ENCODE measurements around the gene PA2G4. TPM values are rescaled to one million over a fixed set of nuclear protein-coding genes. Genes with fewer than 3 reads are reported as not detected.
"Not testable (repeated sequence)": the region's sequence is repeated elsewhere in the genome, so short reads cannot be mapped to it uniquely, and the experiment has no call there.

Gene PA2G4
- total RNA-seq, 2 donors from 2014 or later, result 128 to 161 TPM

DNA sequence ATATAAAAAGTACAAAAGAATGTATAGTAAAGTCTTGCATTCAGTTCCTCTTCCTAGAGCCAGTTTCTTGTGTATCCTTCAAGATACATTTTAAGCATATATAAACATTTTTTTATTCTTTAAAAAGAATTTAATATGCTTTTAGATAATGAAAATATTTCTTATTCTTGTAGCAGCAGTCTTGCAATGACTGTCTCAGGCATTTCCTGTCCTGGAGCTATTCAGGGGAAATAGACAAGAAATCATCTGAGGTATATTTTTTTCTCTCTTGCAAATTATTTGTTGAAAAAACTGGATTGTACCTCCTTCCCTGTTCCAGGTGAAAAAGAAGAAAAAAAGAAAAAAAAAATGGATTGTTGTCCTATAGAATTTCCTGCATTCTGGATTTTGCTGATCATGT, 41.4 kb upstream of the PA2G4 start:
- Histone ChIP-seq H3K36me3 (ENCODE audit: control insufficient read depth, insufficient read depth, low read length) (no peaks in the 10 kb centered on the region), H3K4me3 (ENCODE audit: low read length) (no peak overlapping the region), H3K27me3 (ENCODE audit: control insufficient read depth, insufficient read depth, low read length, poor library complexity, severe bottlenecking) (no peaks in the 10 kb centered on the region), H3K27ac (ENCODE audit: low read depth, low read length) (no peak overlapping the region), H3K9ac (ENCODE audit: extremely low read depth, low read length, poor library complexity, severe bottlenecking) (no peak overlapping the region), H3K4me1 (ENCODE audit: control insufficient read depth, insufficient read depth, low read length) (no peaks in the 10 kb centered on the region), H3K9me3 (ENCODE audit: control insufficient read depth, low read length) (no peaks in the 10 kb centered on the region)
- Mint-ChIP-seq H3K4me3 (no peak overlapping the region), H3K36me3 (ENCODE audit: low read depth) (no peaks in the 10 kb centered on the region), H3K27ac (no peak overlapping the region), H3K4me1 (no peaks in the 10 kb centered on the region), H3K9me3 (no peaks in the 10 kb centered on the region), H3K27me3 (ENCODE audit: insufficient read depth) (no peaks in the 10 kb centered on the region)
- TF ChIP-seq, protein P1, sequence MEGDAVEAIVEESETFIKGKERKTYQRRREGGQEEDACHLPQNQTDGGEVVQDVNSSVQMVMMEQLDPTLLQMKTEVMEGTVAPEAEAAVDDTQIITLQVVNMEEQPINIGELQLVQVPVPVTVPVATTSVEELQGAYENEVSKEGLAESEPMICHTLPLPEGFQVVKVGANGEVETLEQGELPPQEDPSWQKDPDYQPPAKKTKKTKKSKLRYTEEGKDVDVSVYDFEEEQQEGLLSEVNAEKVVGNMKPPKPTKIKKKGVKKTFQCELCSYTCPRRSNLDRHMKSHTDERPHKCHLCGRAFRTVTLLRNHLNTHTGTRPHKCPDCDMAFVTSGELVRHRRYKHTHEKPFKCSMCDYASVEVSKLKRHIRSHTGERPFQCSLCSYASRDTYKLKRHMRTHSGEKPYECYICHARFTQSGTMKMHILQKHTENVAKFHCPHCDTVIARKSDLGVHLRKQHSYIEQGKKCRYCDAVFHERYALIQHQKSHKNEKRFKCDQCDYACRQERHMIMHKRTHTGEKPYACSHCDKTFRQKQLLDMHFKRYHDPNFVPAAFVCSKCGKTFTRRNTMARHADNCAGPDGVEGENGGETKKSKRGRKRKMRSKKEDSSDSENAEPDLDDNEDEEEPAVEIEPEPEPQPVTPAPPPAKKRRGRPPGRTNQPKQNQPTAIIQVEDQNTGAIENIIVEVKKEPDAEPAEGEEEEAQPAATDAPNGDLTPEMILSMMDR (conservative IDR thresholded peaks at IDR 0.05), result no peak
- DNase-seq, result no peak

DNA sequence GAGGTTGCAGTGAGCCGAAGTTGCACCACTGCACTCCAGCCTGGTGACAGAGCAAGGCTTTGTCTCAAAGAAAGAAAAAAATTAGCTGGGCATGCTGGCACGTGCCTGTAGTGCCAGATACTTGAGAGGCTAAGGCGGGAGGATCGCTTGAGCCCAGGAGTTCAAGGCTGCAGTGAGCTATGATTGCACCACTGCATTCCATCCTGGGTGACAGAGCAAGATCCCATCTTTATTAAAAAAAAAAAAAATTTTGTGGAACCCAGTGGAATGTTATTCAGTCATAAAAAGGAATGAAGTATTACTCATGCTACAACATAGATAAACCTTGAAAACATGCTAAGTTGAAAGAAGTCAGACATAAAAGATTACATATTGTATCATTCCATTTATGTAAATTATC, 32.7 kb upstream of the PA2G4 start:
- Mint-ChIP-seq H3K9me3 (peaks cover 4% of the 10 kb centered on the region), H3K27me3 (ENCODE audit: insufficient read depth) (no peaks in the 10 kb centered on the region), H3K4me3 (no peak overlapping the region), H3K27ac (no peak overlapping the region), H3K36me3 (ENCODE audit: low read depth) (no peaks in the 10 kb centered on the region), H3K4me1 (no peaks in the 10 kb centered on the region)
- Histone ChIP-seq H3K36me3 (ENCODE audit: control insufficient read depth, insufficient read depth, low read length) (no peaks in the 10 kb centered on the region), H3K9me3 (ENCODE audit: control insufficient read depth, low read length) (no peaks in the 10 kb centered on the region), H3K27me3 (ENCODE audit: control insufficient read depth, insufficient read depth, low read length, poor library complexity, severe bottlenecking) (no peaks in the 10 kb centered on the region), H3K9ac (ENCODE audit: extremely low read depth, low read length, poor library complexity, severe bottlenecking) (no peak overlapping the region), H3K27ac (ENCODE audit: low read depth, low read length) (no peak overlapping the region), H3K4me1 (ENCODE audit: control insufficient read depth, insufficient read depth, low read length) (no peaks in the 10 kb centered on the region), H3K4me3 (ENCODE audit: low read length) (no peak overlapping the region)
- TF ChIP-seq, protein P1 (conservative IDR thresholded peaks at IDR 0.05), result no peak
- WGBS, 2 experiments (ENCODE audit: insufficient coverage in 1 of 2, insufficient read length in 1 of 2), result 80 to 94% methylated on average over 4 of the region's 4 CpGs
- DNase-seq, result no peak

DNA sequence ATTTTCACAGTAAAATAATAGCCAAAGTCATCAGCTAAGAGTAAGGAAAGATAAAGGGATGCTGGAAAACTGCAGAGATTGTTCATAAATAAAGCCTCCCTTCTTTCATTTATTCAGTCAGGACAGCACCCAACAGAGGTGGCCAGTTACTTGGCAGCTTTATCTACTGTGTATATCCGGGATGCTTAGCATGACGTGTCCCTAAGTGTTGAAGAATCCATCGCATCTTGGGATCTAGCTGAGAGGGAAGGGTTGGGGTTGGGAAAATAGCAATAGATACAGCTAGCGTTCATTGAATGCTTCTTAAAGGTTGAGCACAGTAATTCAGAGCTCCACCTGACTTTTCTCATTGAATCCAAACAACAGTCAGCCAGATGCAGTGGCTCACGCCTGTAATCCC, 30.0 kb upstream of the PA2G4 start:
- H3K36me3 ChIP-seq (ENCODE audit: control insufficient read depth, insufficient read depth, low read length), result no peaks in the 10 kb centered on the region
- whole genome bisulfite sequencing, 2 experiments (ENCODE audit: insufficient coverage in 1 of 2, insufficient read length in 1 of 2), result 82 to 92% methylated on average over 3 to 5 of the region's 5 CpGs
- peaks cover 7% of the 10 kb centered on the region for H3K9me3 Mint-ChIP-seq

DNA sequence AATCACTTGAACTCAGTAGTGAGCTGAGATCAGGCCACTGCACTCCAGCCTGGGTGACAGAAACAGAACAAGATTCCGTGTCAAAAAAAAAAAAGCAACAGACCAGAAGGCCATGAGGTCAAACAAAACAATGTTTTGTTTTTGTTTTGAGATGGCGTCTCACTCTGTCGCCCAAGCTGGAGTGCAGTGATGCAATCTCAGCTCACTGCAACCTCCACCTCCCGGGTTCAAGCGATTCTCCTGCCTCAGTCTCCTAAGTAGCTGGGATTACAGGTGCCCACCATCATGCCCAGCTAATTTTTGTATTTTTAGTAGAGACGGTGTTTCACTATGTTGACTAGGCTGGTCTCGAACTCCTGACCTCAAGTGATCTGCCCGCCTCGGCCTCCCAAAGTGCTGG, 26.4 kb upstream of the PA2G4 start:
- not testable (repeated sequence) for DNase-seq; H3K36me3 ChIP-seq (ENCODE audit: control insufficient read depth, insufficient read depth, low read length); H3K4me3 Mint-ChIP-seq; H3K36me3 Mint-ChIP-seq (ENCODE audit: low read depth); H3K9ac ChIP-seq (ENCODE audit: extremely low read depth, low read length, poor library complexity, severe bottlenecking); H3K4me3 ChIP-seq (ENCODE audit: low read length); H3K4me1 ChIP-seq (ENCODE audit: control insufficient read depth, insufficient read depth, low read length); H3K27ac Mint-ChIP-seq; H3K27ac ChIP-seq (ENCODE audit: low read depth, low read length); H3K27me3 Mint-ChIP-seq (ENCODE audit: insufficient read depth); H3K27me3 ChIP-seq (ENCODE audit: control insufficient read depth, insufficient read depth, low read length, poor library complexity, severe bottlenecking); H3K9me3 ChIP-seq (ENCODE audit: control insufficient read depth, low read length); H3K9me3 Mint-ChIP-seq
- peaks cover 16% of the 10 kb centered on the region for H3K4me1 Mint-ChIP-seq
- 91 to 96% methylated on average over 6 to 9 of the region's 9 CpGs for WGBS, 2 experiments (ENCODE audit: insufficient coverage in 1 of 2, insufficient read length in 1 of 2)

More for the DNA sequence above, 30.0 kb upstream of the PA2G4 start:
- Histone ChIP-seq H3K4me3 (ENCODE audit: low read length) (no peak overlapping the region), H3K27me3 (ENCODE audit: control insufficient read depth, insufficient read depth, low read length, poor library complexity, severe bottlenecking) (no peaks in the 10 kb centered on the region), H3K9me3 (ENCODE audit: control insufficient read depth, low read length) (no peaks in the 10 kb centered on the region), H3K4me1 (ENCODE audit: control insufficient read depth, insufficient read depth, low read length) (no peaks in the 10 kb centered on the region), H3K27ac (ENCODE audit: low read depth, low read length) (no peak overlapping the region), H3K9ac (ENCODE audit: extremely low read depth, low read length, poor library complexity, severe bottlenecking) (no peak overlapping the region)
- no peaks in the 10 kb centered on the region for H3K27me3 Mint-ChIP-seq (ENCODE audit: insufficient read depth)
- TF ChIP-seq, protein P1 (conservative IDR thresholded peaks at IDR 0.05), result no peak
- no peak overlapping the region for H3K27ac Mint-ChIP-seq
- peaks cover 3% of the 10 kb centered on the region for H3K4me1 Mint-ChIP-seq
- H3K4me3 Mint-ChIP-seq, result no peak overlapping the region
- H3K36me3 Mint-ChIP-seq (ENCODE audit: low read depth), result no peaks in the 10 kb centered on the region
- no peak for DNase-seq
